Choroid plexus epithelial cell (primary cell): ENCODE results near the gene TIPRL.
A peak's percentile ranks its signal among the peaks of the same experiment; 100 is the strongest.

Source experiments
- DNase-seq: peaks from one replicate; pipeline ENCODE4 v3.0.0-alpha.2; 2010; ENCODE audit warnings: low read depth
- H3K4me3 ChIP-seq: 2 replicates; pipeline ENCODE4 v1.5.1; 2011; ENCODE audit warnings: low read depth, mild to moderate bottlenecking, control low read depth, low read length, moderate library complexity
- TF ChIP-seq, protein P1 (sequence below): conservative IDR thresholded peaks from 2 replicates; pipeline ENCODE4 v1.5.1; 2011; ENCODE audit warnings: low read depth, mild to moderate bottlenecking, control low read depth, inconsistent platforms, low read length, moderate library complexity

Gene TIPRL

DNA sequence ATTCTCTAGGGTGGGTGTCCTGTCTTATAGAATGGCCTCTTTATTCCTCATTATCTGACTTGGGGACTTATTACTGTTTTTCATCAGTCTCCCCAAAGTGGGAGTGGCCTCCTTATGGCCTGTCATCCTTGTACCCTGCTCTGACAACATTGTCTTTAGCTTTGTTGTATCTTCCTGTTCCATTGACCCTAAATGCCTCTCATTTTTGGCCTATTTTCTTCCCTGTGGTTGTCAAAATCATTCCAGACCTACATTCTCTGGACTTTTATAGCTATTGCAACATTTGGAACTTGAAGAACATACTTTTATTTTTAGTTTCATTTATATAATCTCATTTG, 56.8 kb downstream of the TIPRL start:
- DNase-seq: peak; percentile 35
- TF ChIP-seq, protein P1, sequence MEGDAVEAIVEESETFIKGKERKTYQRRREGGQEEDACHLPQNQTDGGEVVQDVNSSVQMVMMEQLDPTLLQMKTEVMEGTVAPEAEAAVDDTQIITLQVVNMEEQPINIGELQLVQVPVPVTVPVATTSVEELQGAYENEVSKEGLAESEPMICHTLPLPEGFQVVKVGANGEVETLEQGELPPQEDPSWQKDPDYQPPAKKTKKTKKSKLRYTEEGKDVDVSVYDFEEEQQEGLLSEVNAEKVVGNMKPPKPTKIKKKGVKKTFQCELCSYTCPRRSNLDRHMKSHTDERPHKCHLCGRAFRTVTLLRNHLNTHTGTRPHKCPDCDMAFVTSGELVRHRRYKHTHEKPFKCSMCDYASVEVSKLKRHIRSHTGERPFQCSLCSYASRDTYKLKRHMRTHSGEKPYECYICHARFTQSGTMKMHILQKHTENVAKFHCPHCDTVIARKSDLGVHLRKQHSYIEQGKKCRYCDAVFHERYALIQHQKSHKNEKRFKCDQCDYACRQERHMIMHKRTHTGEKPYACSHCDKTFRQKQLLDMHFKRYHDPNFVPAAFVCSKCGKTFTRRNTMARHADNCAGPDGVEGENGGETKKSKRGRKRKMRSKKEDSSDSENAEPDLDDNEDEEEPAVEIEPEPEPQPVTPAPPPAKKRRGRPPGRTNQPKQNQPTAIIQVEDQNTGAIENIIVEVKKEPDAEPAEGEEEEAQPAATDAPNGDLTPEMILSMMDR: no peak
- H3K4me3 ChIP-seq: no peak overlapping the region

DNA sequence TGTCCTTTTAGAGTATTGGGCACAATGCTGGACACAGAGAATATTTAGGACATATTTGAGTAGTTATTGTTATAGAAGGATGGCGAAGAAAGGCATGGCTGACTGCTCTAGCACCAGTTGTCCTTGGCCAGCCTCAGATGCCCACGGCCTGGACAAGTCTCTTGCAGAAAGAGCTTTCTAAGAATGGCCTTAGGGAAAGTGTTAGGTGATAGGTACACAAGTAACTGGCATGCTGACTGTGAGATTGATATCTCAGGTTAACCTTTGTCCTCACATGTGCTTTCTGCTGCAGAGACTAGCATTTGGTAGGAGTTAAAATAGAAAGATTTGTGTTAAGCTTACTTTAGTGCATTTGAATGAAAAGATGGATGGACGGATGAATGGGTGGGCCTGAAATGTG, 57.2 kb downstream of the TIPRL start:
- no peak for DNase-seq
- no peak overlapping the region for H3K4me3 ChIP-seq
- TF ChIP-seq, protein P1: no peak

DNA sequence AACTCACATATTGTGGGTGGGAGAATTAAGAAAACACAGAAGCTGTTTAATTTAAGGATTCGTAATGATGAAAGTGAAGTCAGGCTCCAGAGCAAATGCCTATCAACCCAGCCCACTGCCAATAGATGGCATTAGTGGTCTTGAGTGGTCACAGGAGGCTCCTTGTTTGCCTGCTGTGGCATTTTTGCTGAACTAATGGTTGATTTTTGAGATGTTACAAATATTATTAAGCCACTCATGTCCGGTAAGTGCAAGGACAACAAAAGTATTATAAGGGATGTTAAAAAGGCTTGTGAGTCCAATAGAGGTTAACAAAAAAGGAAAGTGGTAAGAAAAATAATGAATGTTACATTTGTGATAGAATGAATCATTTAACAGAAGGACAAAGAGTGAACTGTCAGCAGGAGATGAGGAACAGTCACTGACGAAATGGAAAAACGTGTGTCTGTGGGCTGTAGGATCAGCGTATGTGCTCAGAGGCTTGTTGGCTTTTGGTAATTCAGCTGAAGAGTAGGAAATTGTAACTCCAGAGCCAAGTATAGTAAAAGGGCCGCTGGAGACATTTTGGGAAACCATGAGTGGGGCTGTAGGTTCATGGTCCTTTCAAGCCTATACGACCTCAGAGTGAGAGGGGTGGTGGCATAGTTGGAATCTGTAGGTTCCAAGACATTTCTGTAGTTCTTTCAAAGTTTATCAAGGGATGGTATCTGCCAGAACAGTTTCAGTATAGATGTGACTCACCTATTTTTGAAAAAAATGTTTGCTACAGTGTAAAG, 58.3 kb downstream of the TIPRL start:
- TF ChIP-seq, protein P1: no peak
- DNase-seq: no peak
- H3K4me3 ChIP-seq: no peak overlapping the region

DNA sequence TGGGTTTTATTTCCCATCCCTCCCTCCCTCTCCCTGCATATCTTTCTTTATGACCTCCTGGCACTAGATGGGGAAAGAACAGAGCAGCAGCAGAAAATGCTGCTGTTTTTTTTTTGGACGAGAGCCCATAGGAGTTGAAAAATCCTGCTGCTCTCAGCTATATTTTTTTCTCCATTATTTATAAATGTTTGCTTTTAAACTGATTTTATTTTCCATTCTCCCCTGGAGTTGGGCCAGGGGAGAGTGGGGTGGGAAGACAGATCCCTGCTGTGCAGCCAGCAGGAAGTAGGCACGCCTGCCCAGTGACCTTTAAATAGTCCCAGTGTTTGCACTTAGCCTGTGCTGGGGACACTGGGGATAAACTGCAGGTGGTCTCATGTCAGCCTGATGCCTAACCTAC, 64.4 kb downstream of the TIPRL start:
- DNase-seq: peak; percentile 68
- H3K4me3 ChIP-seq: no peak overlapping the region
- TF ChIP-seq, protein P1: no peak

DNA sequence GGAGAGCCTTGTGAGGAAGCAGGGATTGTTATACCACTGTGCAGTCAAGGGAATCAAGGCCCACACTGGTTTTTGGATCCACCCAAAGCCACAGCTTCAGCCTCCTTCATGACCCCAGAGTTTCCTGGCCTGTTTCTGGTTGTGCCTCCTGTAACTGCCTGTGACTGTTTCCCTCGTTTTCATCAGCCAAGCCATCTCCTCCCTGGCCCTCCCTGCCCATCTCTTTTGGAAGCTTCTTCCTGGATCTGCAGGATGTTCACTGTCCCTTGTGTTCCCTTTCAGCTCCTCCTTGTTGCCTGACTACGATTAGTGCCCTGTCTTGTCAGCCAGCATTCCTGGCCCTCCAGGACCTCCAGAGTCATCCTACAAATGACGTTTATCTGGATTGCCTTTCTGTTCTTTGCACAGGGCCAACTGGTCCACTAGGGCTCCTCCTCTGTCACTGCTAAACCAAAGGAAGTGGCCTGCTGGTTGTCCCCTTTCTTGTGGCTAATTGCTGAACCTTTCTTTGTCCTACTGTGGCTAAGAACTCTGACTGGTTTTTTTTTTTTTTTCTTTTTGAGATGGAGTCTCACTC, 65.0 kb downstream of the TIPRL start:
- H3K4me3 ChIP-seq: no peak overlapping the region
- TF ChIP-seq, protein P1: no peak
- peak; percentile 63 for DNase-seq

DNA sequence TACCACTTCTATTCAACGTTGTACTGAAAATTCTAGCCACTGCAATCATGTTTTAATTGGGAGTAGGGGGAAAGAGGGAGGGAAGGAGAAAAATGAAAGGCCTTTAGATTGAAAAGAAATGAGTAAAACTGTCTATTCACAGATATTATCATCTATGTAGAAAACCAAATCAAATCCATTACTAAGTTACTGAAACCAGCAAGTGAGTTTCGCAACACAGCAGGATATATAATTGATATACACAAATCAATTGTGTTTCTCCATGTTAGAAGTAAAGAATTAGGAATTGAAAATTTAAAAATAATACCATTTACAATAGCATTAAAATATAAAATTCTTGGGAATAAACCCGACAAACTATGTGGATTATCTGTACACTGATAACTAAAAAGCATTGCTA, 66.3 kb downstream of the TIPRL start:
- TF ChIP-seq, protein P1: no peak
- no peak for DNase-seq
- H3K4me3 ChIP-seq: no peak overlapping the region

DNA sequence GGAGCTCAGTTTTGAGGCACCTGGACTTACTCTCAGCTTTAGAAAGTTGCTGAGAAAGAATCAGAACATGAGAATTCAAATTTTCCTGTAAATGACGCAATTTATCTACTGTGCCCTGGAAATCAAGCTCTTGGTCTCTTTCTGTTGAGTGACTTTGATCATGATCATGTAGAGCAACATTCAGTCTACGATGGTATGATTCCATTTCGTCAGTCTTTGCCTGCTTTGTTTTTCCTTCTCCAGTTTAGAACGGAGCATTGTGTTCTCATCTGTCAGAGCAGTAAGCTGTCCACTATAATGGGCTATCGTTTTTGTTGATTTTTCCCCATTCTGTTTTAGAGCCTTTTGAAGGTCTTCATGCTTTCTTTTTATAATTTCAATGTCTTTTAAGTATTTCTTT, 67.7 kb downstream of the TIPRL start:
- TF ChIP-seq, protein P1: no peak
- DNase-seq: no peak

More for the DNA sequence above, 67.7 kb downstream of the TIPRL start:
- no peak overlapping the region for H3K4me3 ChIP-seq
